CD4-positive, alpha-beta T cell treated with Interleukin-15 for 1 hour (primary cell): ENCODE measurements around the gene CTNNA1.
"Not testable (repeated sequence)": the region's sequence is repeated elsewhere in the genome, so short reads cannot be mapped to it uniquely, and the experiment has no call there.

ENCODE experiments used
- DNase-seq: peaks from one replicate; pipeline ENCODE4 v3.0.0-alpha.2; 2020

CTNNA1 gene, protein sequence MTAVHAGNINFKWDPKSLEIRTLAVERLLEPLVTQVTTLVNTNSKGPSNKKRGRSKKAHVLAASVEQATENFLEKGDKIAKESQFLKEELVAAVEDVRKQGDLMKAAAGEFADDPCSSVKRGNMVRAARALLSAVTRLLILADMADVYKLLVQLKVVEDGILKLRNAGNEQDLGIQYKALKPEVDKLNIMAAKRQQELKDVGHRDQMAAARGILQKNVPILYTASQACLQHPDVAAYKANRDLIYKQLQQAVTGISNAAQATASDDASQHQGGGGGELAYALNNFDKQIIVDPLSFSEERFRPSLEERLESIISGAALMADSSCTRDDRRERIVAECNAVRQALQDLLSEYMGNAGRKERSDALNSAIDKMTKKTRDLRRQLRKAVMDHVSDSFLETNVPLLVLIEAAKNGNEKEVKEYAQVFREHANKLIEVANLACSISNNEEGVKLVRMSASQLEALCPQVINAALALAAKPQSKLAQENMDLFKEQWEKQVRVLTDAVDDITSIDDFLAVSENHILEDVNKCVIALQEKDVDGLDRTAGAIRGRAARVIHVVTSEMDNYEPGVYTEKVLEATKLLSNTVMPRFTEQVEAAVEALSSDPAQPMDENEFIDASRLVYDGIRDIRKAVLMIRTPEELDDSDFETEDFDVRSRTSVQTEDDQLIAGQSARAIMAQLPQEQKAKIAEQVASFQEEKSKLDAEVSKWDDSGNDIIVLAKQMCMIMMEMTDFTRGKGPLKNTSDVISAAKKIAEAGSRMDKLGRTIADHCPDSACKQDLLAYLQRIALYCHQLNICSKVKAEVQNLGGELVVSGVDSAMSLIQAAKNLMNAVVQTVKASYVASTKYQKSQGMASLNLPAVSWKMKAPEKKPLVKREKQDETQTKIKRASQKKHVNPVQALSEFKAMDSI

DNA sequence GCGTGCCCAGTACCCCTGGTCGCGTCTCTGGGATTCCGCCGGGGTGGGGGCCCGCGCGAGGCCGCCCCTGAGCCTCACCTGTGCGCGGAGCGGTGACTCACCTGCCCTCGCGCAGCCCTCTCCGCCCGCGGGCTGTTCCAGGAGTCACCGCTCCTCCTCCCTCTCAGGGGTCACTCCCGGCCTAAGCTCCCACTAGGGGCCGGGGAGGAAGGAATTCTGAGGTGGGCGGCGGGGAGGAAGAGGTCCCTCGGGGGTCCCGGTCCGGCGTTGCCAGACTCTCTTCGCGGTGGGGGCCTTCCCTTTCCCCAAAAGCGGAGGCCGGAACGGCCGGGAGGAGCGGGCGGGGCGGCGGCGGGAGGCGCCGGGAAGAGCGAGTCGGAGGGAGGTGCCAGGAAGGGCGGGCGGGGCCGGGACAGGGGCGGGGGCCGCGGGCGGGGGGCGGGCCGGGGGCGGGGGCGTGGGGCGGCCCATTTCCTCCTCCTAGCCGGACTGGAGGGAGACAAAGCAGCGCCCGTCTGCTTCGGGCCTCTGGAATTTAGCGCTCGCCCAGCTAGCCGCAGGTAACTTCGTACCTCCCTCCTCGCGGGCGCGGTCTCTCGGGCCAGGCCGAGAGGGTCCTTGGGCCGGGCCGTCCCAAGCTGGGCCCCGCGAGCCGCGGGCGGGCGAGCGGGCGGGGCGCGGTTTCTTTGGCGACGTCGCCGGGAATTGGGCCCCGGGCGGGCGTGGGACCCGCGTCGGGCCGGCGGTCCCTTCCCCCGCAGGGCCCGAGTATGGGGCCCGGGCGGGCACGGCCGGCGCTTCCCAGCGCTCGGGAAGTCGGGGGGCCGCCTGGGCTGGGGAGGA lies at the start of gene CTNNA1:
CTNNA1 (plus strand) TSS at position 475 of the 843 bp plus-strand sequence. CDS start 28,500 bp downstream, outside the sequence.
- DNase-seq: peak; percentile 53

DNA sequence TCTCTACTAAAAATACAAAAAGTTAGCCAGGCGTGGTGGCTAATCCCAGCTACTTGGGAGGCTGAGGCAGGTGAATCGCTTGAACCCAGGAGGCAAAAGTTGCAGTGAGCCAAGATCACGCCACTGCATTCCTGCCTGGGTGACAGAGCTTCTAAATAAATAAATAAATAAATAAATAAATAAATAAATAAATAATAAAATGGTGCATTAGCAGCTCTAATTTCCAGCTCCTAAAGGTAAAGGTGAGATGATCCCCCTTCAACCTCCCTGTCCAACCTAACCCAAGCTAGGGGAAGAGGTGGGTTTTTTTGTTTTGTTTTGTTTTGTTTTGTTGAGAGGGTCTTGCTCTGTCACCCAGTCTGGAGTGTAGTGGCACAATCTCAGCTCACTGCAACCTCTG lies 49.4 kb upstream of the CTNNA1 start:
- not testable (repeated sequence) for DNase-seq

DNA sequence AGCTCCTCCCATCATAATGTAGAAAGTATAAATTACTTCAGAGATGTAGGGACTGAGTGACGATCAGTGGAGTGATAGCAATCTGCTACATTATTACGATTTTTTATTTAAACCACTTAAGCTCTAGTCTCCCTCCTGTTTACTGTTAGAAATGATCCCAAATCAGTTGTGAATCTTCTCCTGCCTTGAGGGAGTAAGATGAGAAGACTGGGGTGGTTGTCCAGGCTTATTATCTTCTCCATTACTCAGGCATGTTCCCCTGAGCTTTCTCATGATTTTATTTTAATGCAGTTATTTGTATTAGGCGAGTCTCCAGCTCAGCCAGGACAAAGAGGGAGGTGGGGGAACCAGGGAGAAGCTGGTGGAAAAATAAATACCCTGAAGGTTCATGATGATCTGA lies 48.2 kb upstream of the CTNNA1 start:
- DNase-seq: no peak

DNA sequence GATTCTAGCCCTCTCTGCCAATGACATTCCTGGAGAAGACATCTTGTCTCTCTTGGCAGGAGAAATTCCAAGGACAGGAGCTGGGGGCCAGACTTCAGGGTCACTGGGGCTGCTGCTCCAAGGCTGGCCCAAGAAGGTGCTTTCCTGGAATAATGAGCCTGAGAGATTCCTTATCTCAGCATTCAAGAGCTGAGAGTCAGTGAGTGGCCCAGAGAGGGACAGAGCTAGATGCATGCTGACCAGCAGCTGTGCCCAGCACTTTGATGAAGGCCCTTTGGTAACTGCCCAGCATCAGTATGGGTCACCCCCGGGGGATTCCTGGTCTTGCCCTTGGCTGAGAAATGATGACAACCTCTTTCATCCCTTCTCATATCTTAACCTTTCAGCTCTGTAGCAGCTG lies 47.7 kb upstream of the CTNNA1 start:
- no peak for DNase-seq

DNA sequence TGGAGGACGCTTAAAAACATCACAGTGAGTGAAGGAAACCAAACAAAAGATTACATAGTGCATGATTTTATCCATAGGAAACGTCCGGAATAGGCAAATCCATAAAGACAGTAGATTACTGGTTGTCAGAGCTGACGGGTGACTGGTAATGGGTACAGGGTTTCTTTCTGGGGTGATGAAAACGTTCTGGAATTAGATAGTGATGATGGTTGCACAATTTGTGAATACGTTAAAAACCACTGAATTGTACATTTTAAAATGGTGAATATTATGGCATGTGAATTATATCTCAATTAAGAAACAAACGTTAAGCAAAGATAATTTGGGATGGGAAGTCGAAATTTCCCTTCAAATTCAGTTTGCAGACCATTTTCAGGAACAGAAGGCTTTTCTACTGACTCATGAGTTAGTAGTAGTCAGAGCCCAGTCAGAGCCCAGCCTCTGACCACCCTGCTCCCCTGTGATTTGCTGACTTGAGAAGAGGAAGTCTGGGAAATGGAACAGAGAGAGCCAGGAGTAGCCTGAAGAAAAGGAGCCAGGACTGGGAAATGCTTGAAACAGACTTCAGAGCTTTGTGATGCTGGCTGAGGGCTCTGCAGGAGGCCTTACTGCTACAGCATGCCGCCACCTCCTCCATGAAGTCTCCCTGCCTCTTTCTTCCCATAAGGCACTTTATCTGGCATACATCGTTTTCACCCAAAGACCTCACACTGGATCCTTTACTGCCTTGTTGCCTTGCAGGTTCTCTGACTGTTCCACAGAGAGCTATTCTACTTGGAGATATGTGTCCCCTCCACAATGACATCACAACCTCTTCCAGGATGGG lies 46.4 kb upstream of the CTNNA1 start:
- DNase-seq: no peak

DNA sequence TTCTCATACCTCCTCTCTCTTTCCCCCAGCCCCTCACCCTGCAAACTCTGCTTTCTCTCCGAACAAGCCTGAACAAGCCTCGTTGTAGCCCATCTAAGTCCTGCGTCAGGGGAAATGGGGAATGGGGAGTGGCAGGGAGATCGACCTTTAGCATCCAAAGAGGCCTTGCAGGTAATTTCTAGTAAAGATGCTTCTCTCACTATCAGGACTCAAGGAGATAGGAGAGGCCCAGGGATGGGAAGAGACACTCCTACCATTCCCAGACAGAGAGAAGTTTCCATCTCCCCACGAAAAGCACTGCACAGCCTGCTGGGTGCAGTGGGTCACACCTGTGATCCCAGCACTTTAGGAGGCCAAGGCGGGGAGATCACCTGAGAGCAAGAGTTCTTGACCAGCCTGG lies 44.4 kb upstream of the CTNNA1 start:
- no peak for DNase-seq

DNA sequence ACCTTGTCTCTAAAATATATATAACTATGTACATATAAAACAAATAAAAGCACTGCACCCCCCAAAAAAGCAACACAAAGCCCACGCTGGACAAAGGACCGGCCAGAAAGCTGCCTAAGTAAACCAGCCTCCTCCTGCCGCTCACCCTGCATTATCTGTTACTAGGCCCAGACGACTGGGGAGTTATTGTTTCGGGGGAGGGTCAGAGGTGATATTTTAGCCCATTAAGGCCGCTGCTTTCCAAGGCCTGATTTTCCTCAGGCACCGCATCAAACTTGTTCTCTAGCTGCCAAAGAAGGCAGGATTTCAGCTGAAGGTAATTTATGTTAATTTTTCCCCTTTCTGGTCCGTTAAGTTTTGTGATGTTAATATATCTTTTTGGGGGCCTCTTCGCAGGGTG lies 44.0 kb upstream of the CTNNA1 start:
- no peak for DNase-seq

DNA sequence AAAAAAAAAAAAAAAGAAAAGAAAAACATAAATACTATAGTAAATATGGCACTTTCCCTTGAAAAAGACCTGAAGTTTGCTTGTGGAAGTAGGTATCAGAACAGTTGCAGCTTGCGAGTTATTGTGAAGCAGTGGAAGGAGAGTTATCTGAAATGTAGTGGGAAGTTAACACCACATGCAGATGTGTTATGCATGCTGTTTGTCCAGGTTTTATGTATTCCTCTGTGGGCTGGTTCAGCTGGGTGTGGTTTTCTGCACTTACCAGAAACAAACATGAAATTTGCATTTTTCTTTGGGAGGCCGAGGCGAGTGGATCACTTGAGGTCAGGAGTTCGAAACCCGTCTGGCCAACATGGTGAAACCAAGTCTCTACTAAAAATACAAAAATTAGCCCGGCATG lies 42.1 kb upstream of the CTNNA1 start:
- DNase-seq: no peak

DNA sequence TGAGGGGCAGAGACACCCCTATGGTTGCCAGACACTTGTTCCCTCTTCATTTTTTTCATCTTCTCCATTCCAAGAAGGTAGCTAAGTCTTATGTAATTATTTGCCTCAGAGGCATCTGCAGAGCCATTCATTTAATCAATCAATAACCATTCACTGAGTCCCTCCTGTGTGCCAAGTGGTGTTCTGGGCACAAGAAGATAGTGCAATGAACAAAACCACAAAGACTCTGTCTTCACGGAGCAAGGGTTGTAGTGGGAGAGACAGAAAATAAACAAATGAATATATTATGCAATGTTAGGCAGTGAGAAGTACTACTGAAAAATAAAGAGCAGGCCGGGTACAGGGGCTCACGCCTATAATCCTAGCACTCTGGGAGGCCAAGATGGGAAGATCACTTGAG lies 41.4 kb upstream of the CTNNA1 start:
- DNase-seq: no peak

DNA sequence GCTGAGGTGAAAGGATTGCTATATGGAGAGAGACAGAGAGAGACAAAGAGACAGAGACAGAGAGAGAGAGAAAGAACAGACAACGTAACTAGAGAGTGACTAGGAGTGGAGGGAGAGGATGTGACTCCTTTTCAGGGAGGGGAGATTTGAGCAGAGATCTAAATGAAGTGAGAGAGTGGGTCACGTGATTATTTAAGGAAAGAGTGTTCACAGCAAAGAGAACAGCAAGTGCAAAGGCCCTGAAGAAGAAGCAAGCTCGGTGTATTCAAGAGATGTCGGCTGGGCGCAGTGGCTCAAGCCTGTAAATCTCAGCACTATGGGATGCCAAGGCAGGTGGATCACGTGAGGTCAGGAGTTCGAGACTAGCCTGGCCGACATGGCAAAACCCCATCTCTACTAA lies 40.9 kb upstream of the CTNNA1 start:
- no peak for DNase-seq

DNA sequence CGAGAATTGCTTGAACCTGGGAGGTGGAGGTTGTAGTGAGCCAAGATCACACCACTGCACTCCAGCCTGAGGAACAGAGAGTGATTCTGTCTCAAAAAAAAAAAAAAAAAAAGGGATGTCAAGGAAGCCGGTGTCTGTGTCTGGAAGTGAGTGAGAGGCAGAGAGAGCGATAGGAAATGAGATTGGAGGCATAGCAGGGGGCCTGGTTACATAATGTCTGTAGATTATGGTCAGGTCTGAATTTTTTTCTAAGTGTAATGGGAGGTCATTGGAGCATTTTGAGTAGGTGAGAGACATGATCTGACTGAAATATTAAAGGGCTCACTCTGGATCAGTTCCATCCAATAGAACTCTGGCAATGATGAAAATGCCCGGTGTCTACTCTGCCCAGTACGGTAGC lies 40.4 kb upstream of the CTNNA1 start:
- no peak for DNase-seq

DNA sequence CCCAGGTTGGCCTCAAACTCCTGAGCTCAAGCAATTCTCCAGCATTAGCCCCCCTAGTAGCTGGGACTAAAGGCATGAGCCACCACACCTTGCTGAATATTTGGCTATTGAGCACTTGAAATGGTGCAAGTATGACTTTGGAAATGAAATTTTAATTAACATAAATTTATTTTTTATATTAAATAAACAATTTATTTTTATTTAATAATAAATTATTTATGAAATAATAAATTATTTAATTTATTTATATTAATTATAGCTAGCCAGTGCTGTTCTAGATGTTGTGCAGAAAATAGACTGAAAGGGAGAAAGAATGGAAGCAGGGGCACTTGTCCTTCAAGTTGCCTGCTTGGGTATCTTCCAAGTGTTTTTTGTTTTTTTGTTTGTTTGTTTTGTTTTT lies 40.0 kb upstream of the CTNNA1 start:
- no peak for DNase-seq

DNA sequence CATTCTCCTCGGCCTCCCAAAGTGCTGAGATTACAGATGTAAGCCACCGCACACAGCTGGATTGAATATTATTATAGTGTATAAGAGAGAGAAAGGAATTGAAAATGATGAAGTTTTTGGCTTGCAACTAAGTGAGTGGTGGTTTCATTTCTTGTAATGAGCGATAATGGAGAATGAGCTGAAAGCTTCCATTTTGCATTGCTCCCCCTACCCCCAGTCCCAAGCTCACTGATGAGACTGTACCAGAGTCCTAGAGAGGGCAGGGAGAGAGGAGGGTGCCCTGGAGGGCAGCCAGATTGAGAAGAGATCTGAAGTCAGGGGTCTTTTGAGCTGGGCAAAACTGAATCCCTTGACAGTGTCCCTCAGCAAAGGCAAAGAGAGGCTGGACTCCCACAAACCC lies 38.5 kb upstream of the CTNNA1 start:
- no peak for DNase-seq

DNA sequence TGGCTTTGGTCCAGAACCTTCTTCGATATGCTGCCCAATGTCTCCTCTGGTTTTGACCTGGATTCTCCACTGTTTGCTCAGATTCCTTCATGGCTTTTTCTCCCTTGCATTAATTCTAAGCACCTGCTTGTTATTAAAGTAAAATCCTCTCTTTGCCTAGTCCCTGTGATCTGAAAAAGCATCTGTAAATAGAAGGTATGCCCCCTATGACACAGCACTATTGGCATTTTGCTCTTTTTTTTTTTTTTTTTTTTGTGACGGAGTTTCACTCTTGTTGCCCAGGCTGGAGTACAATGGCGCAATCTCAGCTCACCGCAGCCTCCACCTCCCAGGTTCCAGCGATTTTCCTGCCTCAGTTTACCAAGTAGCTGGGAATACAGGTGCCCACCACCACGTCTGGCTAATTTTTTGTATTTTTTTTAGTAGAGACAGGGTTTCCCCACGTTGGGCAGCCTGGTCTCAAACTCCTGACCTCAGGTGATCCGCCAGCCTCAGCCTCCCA lies 37.2 kb upstream of the CTNNA1 start:
- DNase-seq: not testable (repeated sequence)

DNA sequence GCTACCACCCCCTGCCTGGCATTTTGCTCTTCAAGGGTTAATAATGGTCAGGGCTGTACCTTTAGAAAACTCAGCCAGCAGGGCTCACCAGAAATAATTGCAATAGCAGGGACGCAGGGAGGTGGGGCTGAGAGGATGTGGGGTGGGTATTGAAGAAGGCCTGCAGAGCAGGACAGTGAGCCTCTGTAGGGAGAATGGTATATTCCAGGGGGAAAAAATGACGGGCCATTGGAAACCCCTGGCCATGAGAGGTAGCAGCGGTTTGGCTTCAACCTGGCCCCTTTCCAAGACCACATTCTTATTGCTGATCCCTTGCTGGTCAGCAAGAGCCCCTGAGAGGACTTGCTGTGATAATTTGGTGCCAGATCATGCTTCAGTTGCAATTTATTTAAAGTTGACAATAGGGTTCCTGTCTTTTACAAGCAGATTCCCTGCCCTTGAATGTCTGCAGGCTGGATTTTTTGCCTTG lies 36.7 kb upstream of the CTNNA1 start:
- no peak for DNase-seq

DNA sequence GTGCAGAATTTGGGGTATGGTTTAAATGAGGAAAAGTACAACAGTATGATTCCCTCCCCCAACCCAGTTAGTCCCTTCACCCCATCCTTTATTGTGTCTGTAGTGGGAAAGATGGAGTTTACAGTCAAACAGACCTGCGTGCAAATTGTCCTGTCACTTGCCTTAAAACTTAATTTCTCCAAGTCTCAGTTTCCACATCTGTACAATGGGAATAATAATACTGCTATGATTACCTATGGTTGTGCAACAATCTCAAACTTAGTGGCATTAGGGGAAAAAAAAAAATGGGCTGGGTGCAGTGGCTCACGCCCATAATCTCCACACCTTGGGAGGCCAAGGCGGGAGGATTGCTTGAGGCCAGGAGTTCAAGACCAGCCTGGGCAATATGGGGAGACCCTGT lies 35.8 kb upstream of the CTNNA1 start:
- no peak for DNase-seq

DNA sequence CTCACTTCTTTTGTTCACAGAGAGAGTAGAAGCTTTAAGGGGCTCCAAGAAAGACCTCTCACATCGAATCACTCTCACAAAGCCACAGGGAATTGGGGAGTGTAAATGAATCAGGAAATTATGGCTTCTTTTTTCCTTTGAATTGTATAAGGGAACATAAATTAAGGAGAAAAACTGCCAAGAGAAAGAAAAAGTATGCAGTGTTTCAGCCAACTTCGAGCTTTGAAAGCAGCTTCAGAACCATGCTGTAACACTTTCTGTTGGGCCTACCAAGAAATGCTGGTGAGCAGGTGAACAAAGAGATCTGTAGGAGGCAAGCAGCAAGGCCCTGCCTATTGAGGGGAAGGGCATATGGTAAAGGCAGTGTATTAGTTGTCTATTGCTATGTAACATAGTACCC lies 33.4 kb upstream of the CTNNA1 start:
- DNase-seq: no peak

DNA sequence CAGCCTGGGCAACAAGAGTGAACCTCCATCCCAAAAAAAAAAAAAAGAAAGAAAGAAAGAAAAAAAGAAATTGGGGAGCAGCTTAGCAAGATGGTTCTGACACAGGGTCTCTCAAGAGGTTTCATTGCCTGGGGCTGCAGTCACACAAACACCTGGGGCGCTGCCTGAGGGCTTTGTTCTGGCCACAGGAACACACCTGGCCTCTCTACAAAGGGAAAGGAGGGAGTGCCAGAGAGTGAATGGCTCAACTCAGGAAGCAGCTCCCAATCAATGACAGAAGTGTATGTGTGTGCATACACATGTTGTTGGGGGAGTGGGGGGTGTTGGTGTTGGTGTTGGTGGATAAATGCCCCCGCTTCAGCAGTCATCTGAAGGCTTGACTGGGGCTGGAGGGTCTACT lies 32.4 kb upstream of the CTNNA1 start:
- DNase-seq: no peak

DNA sequence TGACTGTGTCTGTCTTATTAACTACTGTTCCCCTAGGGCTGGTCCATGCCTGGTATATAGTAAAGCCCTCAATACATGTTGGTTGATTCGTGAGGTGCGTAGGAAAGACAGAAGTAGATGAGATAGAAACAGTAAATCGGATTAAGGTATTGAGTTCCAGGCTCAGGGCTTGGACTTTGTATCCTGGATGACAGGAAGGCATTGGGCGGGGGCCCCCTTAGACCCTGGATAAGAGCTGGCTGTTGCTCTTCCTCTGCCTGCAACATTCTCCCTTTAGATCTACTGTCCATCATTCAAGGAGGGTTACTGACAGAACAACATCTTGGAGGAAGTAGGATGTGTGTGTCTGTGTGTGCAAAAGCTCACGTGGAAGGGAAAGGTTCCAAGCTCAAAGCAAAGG lies 31.2 kb upstream of the CTNNA1 start:
- DNase-seq: no peak

DNA sequence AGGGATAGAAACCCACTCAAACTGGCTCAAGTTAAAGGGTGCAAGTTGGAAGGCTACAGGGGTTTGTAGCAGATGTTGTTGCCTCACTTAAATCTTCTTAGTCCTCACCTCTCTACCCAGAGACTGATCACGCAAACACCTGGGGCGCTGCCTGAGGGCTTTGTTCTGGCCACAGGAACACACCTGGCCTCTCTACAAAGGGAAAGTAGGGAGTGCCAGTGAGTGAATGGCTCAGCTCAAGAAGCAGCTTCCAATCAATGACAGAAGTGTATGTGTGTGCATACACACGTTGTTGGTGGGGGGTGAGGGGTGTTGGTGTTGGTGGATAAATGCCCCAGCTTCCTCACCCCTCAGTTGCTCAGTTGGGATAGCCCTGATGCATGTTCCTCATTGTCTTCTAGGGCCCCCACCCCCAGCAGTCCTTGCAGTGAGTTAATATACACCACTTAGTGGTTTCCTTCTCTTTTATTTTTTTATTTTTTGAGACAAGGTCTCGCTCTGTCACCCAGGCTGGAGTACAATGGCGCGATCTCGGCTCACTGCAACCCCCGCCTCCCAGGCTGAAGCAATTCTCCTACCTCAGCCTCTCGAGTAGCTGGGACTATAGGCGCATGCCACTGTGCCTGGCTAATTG lies 30.6 kb upstream of the CTNNA1 start:
- no peak for DNase-seq

DNA sequence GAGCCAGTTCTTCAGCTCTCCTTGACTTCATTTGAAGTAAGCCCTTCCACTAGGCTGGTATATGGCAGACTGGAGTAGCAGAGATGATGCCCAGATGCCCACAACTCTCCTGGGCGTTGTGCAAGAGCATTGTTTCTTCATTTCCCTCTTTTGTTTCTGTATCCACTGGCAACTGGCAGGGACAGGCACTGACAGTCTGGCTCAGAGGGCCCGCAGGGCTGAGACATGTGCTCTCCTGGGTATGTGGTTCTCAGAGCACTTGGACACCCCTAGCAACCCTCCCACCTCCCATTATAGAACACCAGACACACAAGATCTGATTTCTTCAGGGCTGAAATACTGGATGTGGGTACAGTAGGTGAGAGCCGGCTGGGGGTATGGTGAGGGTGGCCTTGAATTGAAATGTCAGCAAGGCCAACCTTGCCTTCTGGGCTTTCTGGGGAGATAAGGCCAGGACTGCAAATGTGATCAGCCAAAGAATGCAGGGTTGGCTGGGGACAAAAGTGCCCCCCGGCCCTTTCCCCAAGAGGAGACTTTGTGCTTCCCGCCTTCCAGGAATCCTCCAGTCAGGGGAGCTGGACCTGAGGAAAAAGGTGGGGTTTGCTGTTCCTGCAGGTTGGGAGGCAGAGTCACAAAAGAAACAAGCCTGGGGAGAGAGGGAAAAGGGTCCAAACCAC lies 28.6 kb upstream of the CTNNA1 start:
- peak; percentile 45 for DNase-seq
